Skeletal muscle satellite cell (primary cell): ENCODE measurements around the gene GABRG3.

ENCODE experiments used
- H3K27me3 ChIP-seq: 2 replicates; pipeline ENCODE4 v1.7.0; 2013; ENCODE audit warnings: low read length; ENCODE audit not compliant: control insufficient read depth, insufficient read depth
- H3K36me3 ChIP-seq: 2 replicates; pipeline ENCODE4 v1.7.0; 2013; ENCODE audit warnings: mild to moderate bottlenecking, control low read depth, low read length; ENCODE audit not compliant: insufficient read depth
- H3K4me1 ChIP-seq: 2 replicates; pipeline ENCODE4 v1.7.0; 2013; ENCODE audit warnings: low read length; ENCODE audit not compliant: control insufficient read depth, insufficient read depth
- H3K4me2 ChIP-seq: 2 replicates; pipeline ENCODE4 v1.7.0; 2013; ENCODE audit warnings: mild to moderate bottlenecking, low read length
- H3K4me3 ChIP-seq: 2 replicates; pipeline ENCODE4 v1.7.0; 2013; ENCODE audit warnings: low read length
- H3K9ac ChIP-seq: 2 replicates; pipeline ENCODE4 v1.7.0; 2013; ENCODE audit warnings: mild to moderate bottlenecking, low read depth, low read length, moderate library complexity
- H3K9me3 ChIP-seq: replicated peaks from 2 replicates; pipeline ENCODE4 v1.7.0; 2013; ENCODE audit warnings: mild to moderate bottlenecking, control low read depth, low read length

Gene GABRG3

GRCh38 chr15:27396996-27397395, 426.0 kb downstream of the GABRG3 start:
- no peak overlapping the region for H3K9ac ChIP-seq
- no peaks in the 10 kb centered on the region for H3K36me3 ChIP-seq
- H3K9me3 ChIP-seq = no peaks in the 10 kb centered on the region
- no peak overlapping the region for H3K4me2 ChIP-seq
- no peaks in the 10 kb centered on the region for H3K27me3 ChIP-seq
- H3K4me1 ChIP-seq = no peaks in the 10 kb centered on the region
- H3K4me3 ChIP-seq = no peak overlapping the region

GRCh38 chr15:27398631-27399161, 427.7 kb downstream of the GABRG3 start:
- Histone ChIP-seq H3K27me3 (no peaks in the 10 kb centered on the region), H3K9ac (no peak overlapping the region), H3K4me1 (no peaks in the 10 kb centered on the region), H3K36me3 (no peaks in the 10 kb centered on the region), H3K4me2 (no peak overlapping the region), H3K4me3 (no peak overlapping the region), H3K9me3 (no peaks in the 10 kb centered on the region)

GRCh38 chr15:27399241-27399640, 428.3 kb downstream of the GABRG3 start:
- Histone ChIP-seq H3K4me2 (no peak overlapping the region), H3K9ac (no peak overlapping the region), H3K36me3 (no peaks in the 10 kb centered on the region), H3K4me3 (no peak overlapping the region), H3K27me3 (no peaks in the 10 kb centered on the region), H3K9me3 (no peaks in the 10 kb centered on the region), H3K4me1 (no peaks in the 10 kb centered on the region)

- Histone ChIP-seq H3K4me2 (no peak overlapping the region), H3K4me3 (no peak overlapping the region), H3K27me3 (no peaks in the 10 kb centered on the region), H3K9me3 (no peaks in the 10 kb centered on the region), H3K9ac (no peak overlapping the region), H3K36me3 (no peaks in the 10 kb centered on the region), H3K4me1 (no peaks in the 10 kb centered on the region)
Measured at GRCh38 chr15:27401471-27401870, 430.5 kb downstream of the GABRG3 start.

- H3K4me1 ChIP-seq = no peaks in the 10 kb centered on the region
- H3K9me3 ChIP-seq = peaks cover 10% of the 10 kb centered on the region
- H3K4me3 ChIP-seq = no peak overlapping the region
- H3K9ac ChIP-seq = no peak overlapping the region
- H3K27me3 ChIP-seq = no peaks in the 10 kb centered on the region
- H3K36me3 ChIP-seq = no peaks in the 10 kb centered on the region
- no peak overlapping the region for H3K4me2 ChIP-seq
Measured at GRCh38 chr15:27408428-27408827, 437.4 kb downstream of the GABRG3 start.

GRCh38 chr15:27410996-27411605, 440.1 kb downstream of the GABRG3 start:
- Histone ChIP-seq H3K27me3 (no peaks in the 10 kb centered on the region), H3K4me1 (no peaks in the 10 kb centered on the region), H3K4me2 (no peak overlapping the region), H3K9ac (no peak overlapping the region), H3K36me3 (no peaks in the 10 kb centered on the region), H3K4me3 (no peak overlapping the region), H3K9me3 (peaks cover 10% of the 10 kb centered on the region)

- Histone ChIP-seq H3K4me2 (no peak overlapping the region), H3K27me3 (no peaks in the 10 kb centered on the region), H3K4me3 (no peak overlapping the region), H3K36me3 (no peaks in the 10 kb centered on the region), H3K9ac (no peak overlapping the region), H3K9me3 (peaks cover 11% of the 10 kb centered on the region), H3K4me1 (no peaks in the 10 kb centered on the region)
Measured at GRCh38 chr15:27412415-27412814, 441.4 kb downstream of the GABRG3 start.

- H3K9me3 ChIP-seq = peaks cover 18% of the 10 kb centered on the region
- no peak overlapping the region for H3K4me3 ChIP-seq
- H3K4me1 ChIP-seq = no peaks in the 10 kb centered on the region
- H3K9ac ChIP-seq = no peak overlapping the region
- no peaks in the 10 kb centered on the region for H3K27me3 ChIP-seq
- H3K36me3 ChIP-seq = no peaks in the 10 kb centered on the region
- H3K4me2 ChIP-seq = no peak overlapping the region
Measured at GRCh38 chr15:27414168-27414870, 443.3 kb downstream of the GABRG3 start.

GRCh38 chr15:27418726-27419125, 447.7 kb downstream of the GABRG3 start:
- no peaks in the 10 kb centered on the region for H3K4me1 ChIP-seq
- no peak overlapping the region for H3K9ac ChIP-seq
- peaks cover 8% of the 10 kb centered on the region for H3K9me3 ChIP-seq
- no peak overlapping the region for H3K4me2 ChIP-seq
- H3K27me3 ChIP-seq = no peaks in the 10 kb centered on the region
- H3K4me3 ChIP-seq = no peak overlapping the region
- H3K36me3 ChIP-seq = no peaks in the 10 kb centered on the region

- H3K4me3 ChIP-seq = no peak overlapping the region
Measured at GRCh38 chr15:27422997-27423396, 452.0 kb downstream of the GABRG3 start.

GRCh38 chr15:27426805-27427204, 455.8 kb downstream of the GABRG3 start:
- no peak overlapping the region for H3K4me2 ChIP-seq
- no peak overlapping the region for H3K4me3 ChIP-seq
- no peaks in the 10 kb centered on the region for H3K36me3 ChIP-seq
- no peaks in the 10 kb centered on the region for H3K27me3 ChIP-seq
- peaks cover 2% of the 10 kb centered on the region for H3K9me3 ChIP-seq
- no peak overlapping the region for H3K9ac ChIP-seq
- H3K4me1 ChIP-seq = no peaks in the 10 kb centered on the region

More at GRCh38 chr15:27422997-27423396, 452.0 kb downstream of the GABRG3 start:
- Histone ChIP-seq H3K27me3 (no peaks in the 10 kb centered on the region), H3K4me2 (no peak overlapping the region), H3K9ac (no peak overlapping the region), H3K9me3 (peaks cover 3% of the 10 kb centered on the region), H3K36me3 (no peaks in the 10 kb centered on the region), H3K4me1 (no peaks in the 10 kb centered on the region)

GRCh38 chr15:27427276-27427675, 456.3 kb downstream of the GABRG3 start:
- no peak overlapping the region for H3K9ac ChIP-seq
- H3K9me3 ChIP-seq = peaks cover 2% of the 10 kb centered on the region

More at GRCh38 chr15:27427276-27427675, 456.3 kb downstream of the GABRG3 start:
- H3K27me3 ChIP-seq = no peaks in the 10 kb centered on the region
- H3K36me3 ChIP-seq = no peaks in the 10 kb centered on the region
- H3K4me1 ChIP-seq = no peaks in the 10 kb centered on the region
- H3K4me2 ChIP-seq = no peak overlapping the region
- H3K4me3 ChIP-seq = no peak overlapping the region
